HepG2 (cell line): ENCODE results near the gene ALDH1L2. TPM values are rescaled to one million over a fixed set of nuclear protein-coding genes. Genes with fewer than 3 reads are reported as not detected.

ENCODE experiments used
- ATAC-seq: fragments of 200-7000 bp; cut with Tn5 transposase; 3 replicates; pipeline ENCODE4 v1.9.1; 2020; ENCODE audit warnings: mild to moderate bottlenecking, moderate library complexity
- BruUV-seq: library from RNA; stranded (reverse); fragments of 400-500 nt; replicated peaks from 2 replicates; lab custom pipeline; 2021; lab: Mats Ljungman, UMichigan
- CTCF ChIA-PET: fragments of 300-600 bp; formaldehyde crosslinking; extraction: SDS; loops from one replicate; lab custom pipeline; 2021; ENCODE audit warnings: low total read pairs, inconsistent platforms, low intra/inter-chr PET ratio; lab: Yijun Ruan, JAX
- POLR2A ChIA-PET: fragments of 350-600 bp; sonication (Branson Sonifier 250); formaldehyde crosslinking; loops from one replicate; lab custom pipeline; 2020; ENCODE audit warnings: antibody characterized with exemption, inconsistent platforms; lab: Yijun Ruan, JAX
- DNase-seq: peaks from one replicate; pipeline ENCODE4 v3.0.0-alpha.2; 2015; ENCODE audit warnings: low spot score
- FAIRE-seq: peaks from 3 replicates; lab custom pipeline; 2011; peaks lifted over from hg19 to GRCh38; lab: Jason Lieb, UNC
- H2AFZ ChIP-seq: one replicate; pipeline ENCODE4 v1.6.1; 2011; ENCODE audit warnings: low read length, inconsistent platforms
- H3K27ac ChIP-seq: fragments of 300-600 bp; 3 replicates; pipeline ENCODE4 v1.8.0; 2011; ENCODE audit warnings: mixed run types, mild to moderate bottlenecking, mixed read lengths, low read length, inconsistent platforms; ENCODE audit not compliant: insufficient read depth; ENCODE audit errors: extremely low read length
- H3K27me3 ChIP-seq, 2 experiments: fragments of 200-600 bp in 1 of 2; 2 replicates in 1 of 2; 3 replicates in 1 of 2; pipeline versions ENCODE4 v1.6.0 to v1.8.0; 2011; ENCODE audit warnings: low read length in 2 of 2, mild to moderate bottlenecking in 2 of 2, moderate library complexity in 2 of 2, inconsistent platforms in 1 of 2; ENCODE audit not compliant: insufficient read depth in 2 of 2, control insufficient read depth in 1 of 2
- H3K36me3 ChIP-seq, 2 experiments: fragments of 200-600 bp in 1 of 2; replicated peaks in 1 of 2; 2 replicates in 1 of 2; 3 replicates in 1 of 2; pipeline versions ENCODE4 v1.5.1 to v1.8.0; 2011; ENCODE audit warnings: low read length in 2 of 2, inconsistent platforms in 1 of 2; ENCODE audit not compliant: insufficient read depth in 2 of 2, control insufficient read depth in 1 of 2
- H3K4me1 ChIP-seq: 2 replicates; pipeline ENCODE4 v1.5.1; 2012; ENCODE audit warnings: low read length, inconsistent platforms; ENCODE audit not compliant: insufficient read depth
- H3K4me2 ChIP-seq: 2 replicates; pipeline ENCODE4 v1.6.0; 2011; ENCODE audit warnings: low read depth, low read length, inconsistent platforms
- H3K4me3 ChIP-seq, 3 experiments: fragments of 200-600 bp in 1 of 3; sonication (generic), shearing (Covaris generic) in 1 of 3; replicated peaks in 1 of 3; 2 replicates each; pipeline ENCODE4 v1.5.1; 2011 to 2016; ENCODE audit warnings: low read length in 3 of 3, inconsistent platforms in 2 of 3, low read depth in 2 of 3, mild to moderate bottlenecking in 2 of 3, control low read depth in 1 of 3, mixed read lengths in 1 of 3; ENCODE audit not compliant: insufficient read depth in 1 of 3
- H3K79me2 ChIP-seq: one replicate; pipeline ENCODE4 v1.6.1; 2011; ENCODE audit warnings: low read length, inconsistent platforms; ENCODE audit not compliant: insufficient read depth
- H3K9ac ChIP-seq: 2 replicates; pipeline ENCODE4 v1.6.0; 2011; ENCODE audit warnings: mild to moderate bottlenecking, low read depth, low read length, inconsistent platforms; ENCODE audit not compliant: insufficient read depth
- H3K9me3 ChIP-seq: 2 replicates; pipeline ENCODE4 v1.5.1; 2012; ENCODE audit warnings: mild to moderate bottlenecking, low read length
- H4K20me1 ChIP-seq: 2 replicates; pipeline ENCODE4 v1.6.0; 2011; ENCODE audit warnings: inconsistent platforms, mild to moderate bottlenecking, low read length, moderate library complexity; ENCODE audit not compliant: insufficient read depth
- AGO2 ChIP-seq: fragments of 200-400 bp; formaldehyde crosslinking; optimal IDR thresholded peaks from 2 replicates; pipeline ENCODE3; 2017; ENCODE audit warnings: mild to moderate bottlenecking, low read depth, low read length, moderate library complexity
- BRF2 ChIP-seq: sonication (generic); formaldehyde crosslinking; IDR thresholded peaks from 2 replicates; pipeline ENCODE4 v1.8.1; 2022; ENCODE audit warnings: mild to moderate bottlenecking, missing genetic modification reagents
- CREBL2 ChIP-seq: sonication (generic); formaldehyde crosslinking; IDR thresholded peaks from 2 replicates; pipeline ENCODE4 v1.8.1; 2023; ENCODE audit warnings: missing genetic modification reagents, mild to moderate bottlenecking, borderline replicate concordance
- HIC2 ChIP-seq: sonication (generic); formaldehyde crosslinking; IDR thresholded peaks from 2 replicates; pipeline ENCODE4 v1.9.0; 2022; ENCODE audit warnings: low read depth, missing genetic modification reagents
- HNF4G ChIP-seq, 2 experiments: sonication (generic) in 1 of 2; formaldehyde crosslinking in 1 of 2; IDR thresholded peaks; 2 replicates each; pipeline versions ENCODE4 v1.4.0 to v1.6.1; 2011 to 2020; ENCODE audit warnings: borderline replicate concordance in 2 of 2, low read depth in 2 of 2, mild to moderate bottlenecking in 2 of 2, low read length in 1 of 2, missing genetic modification reagents in 1 of 2, moderate library complexity in 1 of 2
- MAF1 ChIP-seq: sonication (generic); formaldehyde crosslinking; IDR thresholded peaks from 2 replicates; pipeline ENCODE4 v1.5.0; 2020; ENCODE audit warnings: missing genetic modification reagents, borderline replicate concordance
- MTERF4 ChIP-seq: sonication (generic); formaldehyde crosslinking; IDR thresholded peaks from 2 replicates; pipeline ENCODE4 v1.8.0; 2023; ENCODE audit warnings: mild to moderate bottlenecking, missing genetic modification reagents
- MYPOP ChIP-seq: sonication (generic); formaldehyde crosslinking; IDR thresholded peaks from 2 replicates; pipeline ENCODE4 v1.8.1; 2023; ENCODE audit warnings: mild to moderate bottlenecking, moderate library complexity, missing genetic modification reagents
- NFKB2 ChIP-seq: sonication (generic); formaldehyde crosslinking; IDR thresholded peaks from 2 replicates; pipeline ENCODE4 v1.4.0; 2020; ENCODE audit warnings: missing genetic modification reagents, borderline replicate concordance
- NR2C2 ChIP-seq: sonication (generic); formaldehyde crosslinking; IDR thresholded peaks from 2 replicates; pipeline ENCODE4 v1.4.0; 2020; ENCODE audit warnings: missing genetic modification reagents, mild to moderate bottlenecking, moderate library complexity, borderline replicate concordance
- NR3C1 ChIP-seq: sonication (generic); formaldehyde crosslinking; IDR thresholded peaks from 2 replicates; pipeline ENCODE4 v1.4.0; 2020; ENCODE audit warnings: missing genetic modification reagents
- PHF8 ChIP-seq: sonication (generic); formaldehyde crosslinking; IDR thresholded peaks from 2 replicates; pipeline ENCODE4 v1.5.0; 2020; ENCODE audit warnings: missing genetic modification reagents
- SPEN ChIP-seq: sonication (generic); formaldehyde crosslinking; IDR thresholded peaks from 2 replicates; pipeline ENCODE4 v1.5.1; 2020; ENCODE audit warnings: low read depth, mild to moderate bottlenecking, missing genetic modification reagents
- TEAD3 ChIP-seq: optimal IDR thresholded peaks from 2 replicates; pipeline ENCODE3; 2016; ENCODE audit warnings: borderline replicate concordance
- ZNF20 ChIP-seq: sonication (generic); formaldehyde crosslinking; IDR thresholded peaks from 2 replicates; pipeline ENCODE4 v1.4.0; 2020; ENCODE audit warnings: mild to moderate bottlenecking, moderate library complexity, missing genetic modification reagents
- ZNF282 ChIP-seq: fragments of 450-650 bp; IDR thresholded peaks from 2 replicates; pipeline ENCODE4 v1.6.1; 2018; ENCODE audit not compliant: partially characterized antibody
- WGBS: methylation state at CpG from one replicate; pipeline ENCODE4 v1.1.6; 2017; ENCODE audit warnings: low lambda C conversion rate; 5-methylcytosine and 5-hydroxymethylcytosine counted together
- in situ Hi-C: cut with HindIII; loops from 2 replicates; pipeline ENCODE4 v1.10.0; 2017; ENCODE audit warnings: low pct_unique_long_range_greater_than_20kb; ENCODE audit not compliant: extremely low pct_ligation_motif_present
- intact Hi-C: fragments of 100-400 bp; cut with micrococcal nuclease; formaldehyde crosslinking; loops from one replicate; pipeline ENCODE4 v1.10.0; 2022; ENCODE audit not compliant: unreplicated experiment
- polyA plus RNA-seq, 8 experiments: library from polyadenylated mRNA; depleted of rRNA in 3 of 8; stranded (reverse) in 7 of 8; unstranded in 1 of 8; fragments of >200 nt; fragmentation: Illumina TruSeq in 4 of 8; extraction: Trizol in 4 of 8; gene quantifications; 2 replicates each; pipeline versions ENCODE4 v1.2.1 to v1.2.3, GENCODE V29; 2011 to 2016; ENCODE audit warnings: low read depth in 4 of 8, missing spikeins in 1 of 8, mixed read lengths in 1 of 8; ENCODE audit not compliant: insufficient read depth in 1 of 8
- total RNA-seq, 5 experiments: library from RNA; depleted of rRNA; stranded (reverse); fragments of >200 nt; fragmentation: Illumina TruSeq; extraction: Trizol; gene quantifications; 2 replicates each; pipeline ENCODE4 v1.2.3, GENCODE V29; 2016; ENCODE audit warnings: low read depth in 1 of 5

ALDH1L2 gene
- total and polyA plus RNA-seq, 2 of the 13 experiments (the other 11 are each of a cell fraction or from before 2014, with no cell fraction given) = 0.40 to 4.6 TPM

GRCh38 chr12:105107494-105108371 is 23.5 kb upstream of the ALDH1L2 start, which contains the start of gene WASHC4:
Gene WASHC4, plus strand, starts transcription at chr12:105107731. Its CDS starts 70 bp downstream, at chr12:105107801.
- TSS peak; percentile 61 for BruUV-seq
- Histone ChIP-seq H2AFZ (peak within 1 kb of the TSS; percentile 97), H3K4me3 (peak within 1 kb of the TSS; percentile 93 to 98 (median 97)), H3K4me1 (peaks cover 40% of the 10 kb centered on the region), H3K9ac (peak within 1 kb of the TSS; percentile 95), H3K79me2 (peaks cover 46% of the 10 kb centered on the region), H4K20me1 (peaks cover 18% of the 10 kb centered on the region; the same call in 1 of the 2 replicates), H3K9me3 (no peaks in the 10 kb centered on the region), H3K27ac (peak within 1 kb of the TSS; percentile 94), H3K27me3 (no peaks in the 10 kb centered on the region; a peak in 1 of 5 replicates), H3K4me2 (peak within 1 kb of the TSS; percentile 83), H3K36me3 (peaks cover 0 to 6% of the 10 kb centered on the region in 2 experiments; a peak in 1 of 5 replicates)
- DNase-seq (peak; percentile 81), FAIRE-seq (no peak), ATAC-seq (peak; percentile 98)
- in situ Hi-C loops (no loop called here), intact Hi-C loops (no loop called here)
- ChIA-PET CTCF (no interaction called here), POLR2A (interaction anchor here (1.0 to 2.3 kb wide), 9 partner anchors 9 to 969 kb away, joined by 3 to 12 read pairs (median 5); partner anchors contain the start of genes ALDH1L2, NFYB and SLC41A2)
- under 1% methylated on average over 23 of the region's 85 CpGs for WGBS
- TF ChIP-seq HNF4G (IDR thresholded peaks at IDR 0.05; ENCODE audit: borderline replicate concordance, low read depth, low read length) (0 out of 2 replicates have a peak, but pooled peaks have one; percentile 8), HNF4G (CRISPR knock-in tag; IDR thresholded peaks at IDR 0.05; ENCODE audit: borderline replicate concordance, low read depth) (0 out of 2 replicates have a peak, but pooled peaks have one; percentile 18), SPEN (peak; percentile 89; the same call in 1 of the 2 replicates), NFKB2 (CRISPR knock-in tag) (peak; percentile 86; the same call in 1 of the 2 replicates), MTERF4 (CRISPR knock-in tag) (peak; percentile 88; the same call in 1 of the 2 replicates), AGO2 (peak; percentile 89), BRF2 (CRISPR knock-in tag) (no peak), CREBL2 (CRISPR knock-in tag) (no peak; the same call in 1 of the 2 replicates), TEAD3 (CRISPR knock-in tag) (peak; percentile 38), NR2C2 (CRISPR knock-in tag) (peak; percentile 86), PHF8 (CRISPR knock-in tag) (peak; percentile 97), ZNF20 (peak; percentile 49; the same call in 1 of the 2 replicates), ZNF282 (no peak), HIC2 (no peak), MYPOP (CRISPR knock-in tag) (0 out of 2 replicates have a peak, but pooled peaks have one; percentile 56), MAF1 (CRISPR knock-in tag) (0 out of 2 replicates have a peak, but pooled peaks have one; percentile 23), NR3C1 (CRISPR knock-in tag) (no peak)
